ENCODE measurements around the gene SUPT20HL1. TPM values are rescaled to one million over a fixed set of nuclear protein-coding genes. Genes with fewer than 3 reads are reported as not detected.
"Not testable (repeated sequence)": the region's sequence is repeated elsewhere in the genome, so short reads cannot be mapped to it uniquely, and the experiment has no call there.

Gene SUPT20HL1
- not detected for total RNA-seq
- not detected for polyA plus RNA-seq
- long read RNA-seq, donor 1 = 0 reads
- long read RNA-seq, donor 2 = 0 reads
- long read RNA-seq, donor 3 = 0 reads
- long read RNA-seq, donor 4 = 0 reads
- long read RNA-seq, donor 5 = 0 reads
- long read RNA-seq, donor 6 = 0 reads
- long read RNA-seq, donor 7 = 0 reads
- long read RNA-seq, donor 8 = 0 reads
- long read RNA-seq, donor 9 = 0 reads
- long read RNA-seq, donor 10 = 0 reads

DNA sequence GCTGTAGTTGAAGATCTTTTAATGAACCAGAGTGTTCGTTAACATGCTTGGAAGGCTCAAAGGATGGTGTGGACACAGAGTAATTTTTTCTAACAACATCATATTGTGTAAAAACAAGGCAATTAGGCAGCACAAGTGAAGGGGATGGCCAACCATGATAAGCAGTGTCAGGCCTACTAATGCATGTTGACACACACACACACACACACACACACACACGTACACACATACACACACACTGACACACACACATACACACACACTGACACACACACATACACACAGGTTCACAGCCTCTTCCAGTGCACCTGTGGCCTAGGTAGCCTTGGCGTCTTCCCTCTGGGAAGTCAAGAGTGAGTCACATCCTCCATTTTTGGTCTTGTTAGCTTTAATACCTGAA, at the start of gene SUPT20HL1:
TSS of gene SUPT20HL1 (plus strand) at position 368 of the 400 bp plus-strand sequence. CDS start 2,122 bp downstream, outside the sequence.
- no peak for TF ChIP-seq POLR2AphosphoS5 (IDR thresholded peaks at IDR 0.05)
- no peak for TF ChIP-seq CTCF (IDR thresholded peaks at IDR 0.05)
- no peak for TF ChIP-seq EP300 (IDR thresholded peaks at IDR 0.05)
- TF ChIP-seq POLR2A (IDR thresholded peaks at IDR 0.05) = no peak
- Histone ChIP-seq H3K27ac (no peak within 1 kb of the TSS), H3K4me1 (no peaks in the 10 kb centered on the region), H3K4me3 (no peak within 1 kb of the TSS), H3K27me3 (no peaks in the 10 kb centered on the region), H3K9me3 (peaks cover 0 to 10% (median 0%) of the 10 kb centered on the region in 4 donors), H3K36me3 (no peaks in the 10 kb centered on the region)
- DNase-seq = no peak
- intact Hi-C loops (cut with DNase I; ENCODE audit: low total_unique reads) = no loop called here
- 75 to 87% (median 79%) methylated on average over 2 to 3 of the region's 3 CpGs for WGBS, 5 donors

DNA sequence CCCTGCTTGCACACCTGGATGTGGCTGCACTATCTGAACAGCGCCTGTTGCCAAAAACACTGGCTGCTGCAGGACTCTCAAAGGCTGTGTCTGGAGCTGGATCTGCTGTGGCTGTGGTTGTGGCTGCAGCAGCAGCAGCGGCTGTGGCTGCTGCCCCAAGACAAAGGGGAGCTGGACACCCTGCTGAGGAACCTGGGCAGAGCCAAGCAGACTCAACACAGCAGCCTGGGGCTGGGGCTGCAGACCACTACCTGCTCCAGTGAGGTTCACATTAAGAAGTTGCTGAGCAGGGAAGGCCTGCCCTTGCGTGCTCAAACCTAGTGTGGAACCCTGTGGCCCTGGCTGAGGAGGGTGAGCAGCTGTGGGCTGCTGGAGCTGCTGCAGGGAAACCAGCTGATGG, 49.5 kb upstream of the SUPT20HL1 start:
- H3K4me1 ChIP-seq; H3K27me3 ChIP-seq; H3K9me3 ChIP-seq; H3K4me3 ChIP-seq; H3K36me3 ChIP-seq; intact Hi-C loops (cut with DNase I; ENCODE audit: low total_unique reads); H3K27ac ChIP-seq; DNase-seq: not testable (repeated sequence)
- WGBS, 5 donors = 39 to 66% (median 52%) methylated on average over 1 to 3 of the region's 3 CpGs

GRCh38 chrX:24311507-24312248, 48.8 kb upstream of the SUPT20HL1 start:
- H3K36me3 ChIP-seq; H3K9me3 ChIP-seq; H3K27ac ChIP-seq; DNase-seq; H3K4me1 ChIP-seq; H3K4me3 ChIP-seq; H3K27me3 ChIP-seq; intact Hi-C loops (cut with DNase I; ENCODE audit: low total_unique reads): not testable (repeated sequence)
- 69 to 76% (median 75%) methylated on average over 16 to 21 of the region's 22 CpGs; no CpG with 5 or more reads in 1 of the 5 donors for WGBS, 5 donors

DNA sequence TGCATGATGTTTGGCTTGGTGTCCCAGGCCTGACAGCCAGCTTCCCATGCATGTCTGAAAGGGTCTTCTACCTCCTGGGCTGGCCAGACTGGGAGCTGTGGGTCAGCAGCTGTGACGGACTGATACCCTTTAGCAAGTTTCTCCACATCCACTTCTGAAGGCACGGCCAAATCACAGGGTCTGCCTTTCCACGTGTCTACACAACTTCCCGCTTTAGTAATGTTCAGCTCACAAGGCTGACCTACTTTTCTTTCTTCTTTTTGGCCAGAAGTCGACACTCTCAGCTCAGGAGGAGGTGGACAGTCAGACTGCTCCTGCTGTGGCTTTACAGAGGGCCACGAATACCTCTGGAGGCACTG, 48.2 kb upstream of the SUPT20HL1 start:
- H3K27me3 ChIP-seq; H3K27ac ChIP-seq; H3K9me3 ChIP-seq; DNase-seq; H3K4me3 ChIP-seq; H3K36me3 ChIP-seq; intact Hi-C loops (cut with DNase I; ENCODE audit: low total_unique reads); H3K4me1 ChIP-seq: not testable (repeated sequence)
- WGBS, 5 donors = 67 to 93% (median 80%) methylated on average over 2 to 6 of the region's 6 CpGs

DNA sequence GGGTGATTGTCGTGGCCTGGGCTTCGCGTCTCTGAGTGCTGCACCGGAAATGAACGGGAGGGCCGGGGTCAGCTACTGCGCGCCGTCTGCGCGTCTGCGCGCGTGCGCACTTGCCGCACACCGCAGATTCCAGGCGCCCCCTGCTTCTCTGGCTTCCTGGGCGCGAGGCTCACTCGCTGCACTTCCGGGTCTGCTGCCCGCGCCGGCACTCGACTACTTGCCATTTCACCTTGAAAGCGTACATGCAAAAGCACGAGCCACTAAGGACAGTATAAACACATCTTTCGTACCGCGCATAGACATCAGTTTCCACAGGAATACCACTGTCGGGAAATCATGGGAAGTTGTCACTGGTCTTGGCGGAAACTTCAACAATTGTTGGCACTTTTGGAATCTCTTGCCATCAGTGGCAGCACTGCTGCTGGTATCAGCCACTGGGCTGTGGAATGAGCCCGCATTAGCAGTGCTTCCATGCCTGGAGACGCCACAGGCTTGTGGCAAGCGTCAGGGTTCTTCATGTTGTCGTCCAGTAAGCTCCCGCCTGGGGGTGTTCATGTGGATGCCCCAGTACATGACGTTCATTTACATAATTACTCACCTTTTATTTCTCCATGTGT, 46.3 kb upstream of the SUPT20HL1 start, which contains the start of gene SUPT20HL2:
TSS of gene SUPT20HL2 (minus strand) at position 51 of the 617 bp plus-strand sequence. CDS start 754 bp downstream, outside the sequence.
- Histone ChIP-seq H3K9me3 (no peaks in the 10 kb centered on the region), H3K4me3 (no peak within 1 kb of the TSS), H3K4me1 (no peaks in the 10 kb centered on the region), H3K36me3 (no peaks in the 10 kb centered on the region), H3K27ac (no peak within 1 kb of the TSS), H3K27me3 (peaks cover 0 to 4% (median 0%) of the 10 kb centered on the region in 3 donors)
- no peak for TF ChIP-seq POLR2AphosphoS5 (IDR thresholded peaks at IDR 0.05)
- TF ChIP-seq CTCF (IDR thresholded peaks at IDR 0.05) = no peak
- no peak for TF ChIP-seq POLR2A (IDR thresholded peaks at IDR 0.05)
- TF ChIP-seq EP300 (IDR thresholded peaks at IDR 0.05) = no peak
- intact Hi-C loops (cut with DNase I; ENCODE audit: low total_unique reads) = no loop called here
- 86 to 98% (median 96%) methylated on average over 32 to 39 of the region's 39 CpGs for WGBS, 5 donors
- no peak for DNase-seq
